Fibroblast of skin of left biceps (primary cell): Measurements from ENCODE around the gene STARD5.
"Not testable (repeated sequence)": the region's sequence is repeated elsewhere in the genome, so short reads cannot be mapped to it uniquely, and the experiment has no call there.

Experiments used
- DNase-seq, 2 experiments: peaks; one replicate each; pipeline ENCODE4 v3.0.0-alpha.2; 2013; ENCODE audit warnings: low read depth in 2 of 2

STARD5 gene

DNA sequence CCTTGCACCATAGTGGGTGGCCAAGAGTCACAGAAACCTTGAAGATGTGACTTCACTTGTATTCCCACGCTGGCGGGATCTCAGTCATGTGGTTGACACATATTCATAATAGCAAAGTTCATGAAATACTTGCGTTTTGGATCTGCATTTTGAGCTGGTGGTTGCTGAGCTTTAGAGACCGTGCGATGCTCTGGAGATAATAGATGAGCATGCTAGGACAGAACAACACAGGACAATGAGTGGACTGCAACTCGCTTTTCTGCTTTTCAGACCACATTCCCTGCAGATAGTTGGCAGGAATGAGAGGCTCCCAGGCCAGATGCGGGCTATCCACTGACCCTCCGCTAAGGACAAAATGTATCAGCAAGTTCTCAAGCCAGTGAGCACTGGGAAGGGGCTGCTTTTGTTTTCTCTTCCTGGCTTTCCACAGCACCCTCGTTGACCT lies 13.8 kb upstream of the STARD5 start:
- DNase-seq: no peak

DNA sequence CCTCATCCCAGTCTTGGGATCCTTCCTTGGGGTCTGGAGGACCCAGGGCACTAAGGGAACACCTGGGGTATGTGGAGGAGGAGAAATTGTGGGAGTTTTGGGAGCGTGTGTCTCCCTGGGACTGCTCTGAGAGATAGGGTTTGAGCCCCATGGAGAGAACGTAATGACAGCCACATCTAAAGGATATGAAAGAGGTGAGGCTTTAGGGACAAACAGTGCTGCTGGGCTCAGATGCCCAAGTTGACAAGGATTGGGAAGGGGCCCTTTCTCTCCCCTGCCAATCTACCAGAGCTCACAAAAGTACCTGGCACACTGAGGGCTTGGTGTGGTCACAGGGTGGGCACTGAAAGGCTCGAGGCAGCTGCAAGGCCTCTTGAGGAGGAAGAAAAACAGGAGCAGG lies 13.3 kb upstream of the STARD5 start:
- DNase-seq: no peak

DNA sequence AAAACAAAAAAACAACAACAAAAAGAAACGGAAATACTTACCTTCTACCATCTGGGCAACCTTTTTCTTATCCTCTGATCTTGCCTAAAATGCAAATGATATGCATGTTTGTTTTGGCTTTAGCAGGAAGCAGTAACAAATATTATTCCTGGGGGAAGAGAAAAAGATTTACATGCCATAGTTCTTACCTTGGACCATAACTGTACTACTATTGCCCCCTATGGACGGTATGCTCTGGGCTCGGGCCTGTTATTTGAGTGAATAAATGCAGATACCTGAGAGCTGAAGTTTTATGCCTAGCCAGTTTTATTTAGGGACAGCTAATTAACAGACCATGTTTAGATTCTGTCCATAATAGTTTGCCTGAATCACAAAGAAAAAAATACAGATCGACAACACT lies 12.6 kb upstream of the STARD5 start:
- no peak for DNase-seq

DNA sequence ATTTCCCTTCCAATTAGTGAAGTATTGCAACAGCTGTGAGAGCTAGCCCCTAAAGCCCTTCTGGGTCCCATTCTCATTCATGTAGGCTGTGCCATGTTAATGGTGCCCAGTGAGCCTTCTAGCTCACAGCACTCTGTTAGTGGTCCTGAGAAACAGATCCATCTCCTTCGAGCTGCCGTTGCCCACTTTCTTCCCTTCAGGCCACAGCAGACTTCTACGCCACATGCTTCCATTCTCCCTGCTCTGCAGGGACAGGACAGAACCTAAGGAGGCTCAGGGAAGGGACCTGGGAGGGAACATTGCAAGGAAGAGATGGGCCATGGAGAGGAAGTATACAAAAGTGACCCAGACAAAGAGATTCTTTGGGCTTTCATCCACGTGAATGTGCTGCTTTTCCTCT lies 11.7 kb upstream of the STARD5 start:
- DNase-seq: no peak

DNA sequence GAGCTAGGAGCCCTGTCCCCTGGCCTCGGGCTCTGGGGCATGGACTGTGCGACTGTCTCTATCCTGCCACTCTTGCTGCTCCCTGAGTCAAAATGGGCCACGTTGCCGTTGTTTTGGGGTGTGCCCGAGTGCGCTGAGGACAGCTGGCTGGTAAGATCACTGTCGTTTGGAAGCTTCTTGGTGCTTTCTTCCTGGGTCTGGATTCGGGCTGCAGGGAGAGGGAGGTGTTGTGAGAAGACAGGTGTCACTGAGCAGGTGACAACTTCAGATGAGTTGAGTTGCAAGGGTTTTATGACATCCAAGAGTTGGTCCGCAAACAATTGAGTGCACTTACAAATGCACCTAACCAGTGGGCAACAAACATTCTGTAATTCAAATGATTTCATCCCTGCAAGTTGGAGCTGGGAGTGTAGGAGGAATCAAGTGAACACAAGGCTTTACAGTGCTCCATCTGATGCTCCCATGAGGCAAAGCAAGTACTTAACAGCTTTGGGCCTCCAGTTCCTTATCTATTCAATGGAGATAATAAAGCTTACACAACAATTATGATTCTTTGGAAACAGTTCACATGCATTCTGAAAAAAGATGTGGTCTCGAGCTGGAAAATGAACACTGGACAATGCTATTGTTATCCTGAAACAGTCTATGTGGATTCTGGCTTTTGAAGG lies 11.0 kb upstream of the STARD5 start:
- DNase-seq: no peak

DNA sequence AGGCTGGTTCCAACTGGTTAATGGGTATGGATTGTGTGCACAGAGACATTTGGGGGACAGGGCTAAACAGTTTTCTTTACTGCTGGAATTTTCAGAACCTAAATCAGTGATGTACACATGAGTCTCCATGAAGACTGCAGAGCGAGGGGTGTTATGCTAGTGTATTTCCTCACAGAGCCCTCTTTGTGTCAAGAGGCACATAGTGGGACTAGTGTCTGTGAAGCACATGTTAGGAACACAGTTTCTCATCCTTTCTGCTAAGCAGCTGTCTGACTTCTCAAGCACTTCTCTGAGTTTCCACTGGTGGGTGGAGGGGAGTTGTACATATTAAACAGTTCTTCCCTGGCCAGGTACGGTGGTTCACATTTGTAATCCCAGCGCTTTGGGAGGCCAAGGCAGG lies 9.4 kb upstream of the STARD5 start:
- DNase-seq: no peak

DNA sequence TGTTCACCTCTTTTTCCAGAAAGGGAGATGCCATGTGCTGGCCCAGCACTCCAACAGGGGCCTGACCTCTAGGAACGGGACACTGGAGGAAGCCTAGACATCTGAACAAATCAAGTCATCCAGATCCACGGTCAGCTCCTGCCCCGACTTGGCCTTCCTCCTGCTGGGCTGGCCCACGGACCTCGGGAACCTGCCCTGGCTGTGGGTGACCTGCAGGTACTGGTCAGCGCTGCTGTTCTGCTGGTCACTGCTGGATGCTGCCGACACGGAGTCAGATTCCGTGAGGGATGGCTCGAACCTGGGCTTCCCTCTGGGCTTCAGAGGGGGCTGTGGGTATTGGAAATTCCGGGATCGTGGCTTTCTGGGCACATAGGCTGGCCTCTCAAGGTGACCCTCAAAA lies 8.4 kb upstream of the STARD5 start:
- no peak for DNase-seq

DNA sequence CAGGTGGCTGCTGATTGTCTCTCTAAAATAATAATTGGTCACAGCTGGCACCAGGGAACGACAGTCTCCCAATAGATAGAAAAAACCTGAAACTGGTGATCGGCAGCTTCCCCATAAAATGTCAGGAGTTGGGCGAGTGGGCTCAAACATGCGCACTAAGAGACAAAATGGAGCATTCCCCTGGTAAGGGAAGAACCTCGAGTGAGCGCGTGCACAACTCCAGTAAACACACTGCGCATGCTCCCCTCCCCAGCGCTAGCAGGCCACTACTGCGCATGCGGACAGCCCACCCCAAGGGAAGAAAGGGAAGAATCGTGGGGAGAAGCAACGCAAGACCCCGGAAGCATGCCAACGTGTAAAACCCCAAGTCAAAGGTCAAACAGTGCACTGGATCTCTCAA lies 7.7 kb upstream of the STARD5 start:
- DNase-seq: no peak

DNA sequence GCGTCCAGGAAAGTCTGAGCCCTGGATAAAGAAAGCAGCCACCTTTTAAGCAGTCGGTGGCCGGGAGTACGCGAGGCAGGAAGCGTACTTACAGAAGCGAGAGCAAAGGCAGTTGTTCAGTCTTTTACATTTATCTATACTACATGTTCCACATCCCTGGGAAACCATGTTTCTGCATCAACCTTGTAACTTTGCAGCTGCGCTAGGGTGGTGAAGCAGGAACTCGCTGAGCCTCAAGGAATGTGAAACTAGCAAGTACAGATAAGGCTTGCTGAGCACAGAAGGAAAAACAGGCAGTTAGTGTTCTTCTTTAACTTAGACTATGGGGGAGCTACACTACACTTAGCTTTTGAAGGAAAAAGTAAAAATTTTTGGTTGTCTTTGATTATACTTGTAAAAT lies 7.2 kb upstream of the STARD5 start:
- DNase-seq: not testable (repeated sequence)

DNA sequence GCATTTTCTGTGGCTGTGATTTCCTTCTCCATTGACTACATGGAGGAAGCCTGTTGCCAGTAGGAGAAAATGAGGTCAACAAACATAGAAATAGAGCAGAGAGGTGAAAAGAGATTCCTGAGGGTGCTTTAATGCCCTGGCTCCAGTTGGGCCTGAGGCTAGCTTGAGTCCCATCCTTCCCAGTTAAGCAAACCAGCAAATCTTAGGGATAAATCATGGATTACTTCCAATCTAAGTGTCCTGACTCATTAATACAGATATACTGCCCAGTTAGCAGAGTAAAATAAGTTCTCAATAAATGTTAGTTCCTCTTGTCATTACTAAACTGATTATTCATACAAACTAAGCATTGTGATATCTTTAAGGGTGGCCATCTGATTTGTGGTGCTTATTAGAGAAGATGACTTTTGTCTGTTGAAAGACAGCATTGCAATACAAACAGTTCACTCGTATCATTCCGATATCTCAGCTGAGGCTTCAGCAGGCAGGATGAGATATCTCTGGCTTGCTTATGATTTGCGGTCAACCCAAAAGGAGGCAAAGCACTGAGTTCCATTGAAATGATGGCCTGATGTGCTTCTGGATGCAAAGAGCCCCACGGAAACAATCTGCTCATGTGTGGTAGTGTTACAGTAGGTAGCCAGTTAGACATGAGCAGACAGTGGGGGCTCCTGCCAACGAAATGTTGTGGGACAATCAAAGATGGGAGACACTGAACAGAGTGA lies 6.6 kb upstream of the STARD5 start:
- no peak for DNase-seq

DNA sequence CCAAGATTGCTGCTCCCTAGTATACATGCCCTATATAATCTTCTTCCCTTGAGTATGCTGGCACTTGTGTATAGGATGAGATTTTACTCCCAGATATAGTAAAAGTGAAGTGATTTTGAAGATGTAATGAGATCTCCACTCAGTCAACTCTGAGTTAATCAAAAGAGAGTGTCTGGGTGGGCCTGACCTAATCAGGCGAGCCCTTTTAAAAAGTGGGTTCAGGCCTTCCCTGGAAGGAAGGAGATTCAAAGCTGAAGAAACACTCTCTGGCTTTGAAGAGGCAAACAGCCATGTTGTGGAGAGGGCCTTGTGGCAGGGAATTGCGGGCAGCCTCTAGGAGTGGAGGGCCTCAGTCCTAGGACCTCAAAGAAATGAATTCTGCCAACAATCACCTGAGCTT lies 5.5 kb upstream of the STARD5 start:
- no peak for DNase-seq

DNA sequence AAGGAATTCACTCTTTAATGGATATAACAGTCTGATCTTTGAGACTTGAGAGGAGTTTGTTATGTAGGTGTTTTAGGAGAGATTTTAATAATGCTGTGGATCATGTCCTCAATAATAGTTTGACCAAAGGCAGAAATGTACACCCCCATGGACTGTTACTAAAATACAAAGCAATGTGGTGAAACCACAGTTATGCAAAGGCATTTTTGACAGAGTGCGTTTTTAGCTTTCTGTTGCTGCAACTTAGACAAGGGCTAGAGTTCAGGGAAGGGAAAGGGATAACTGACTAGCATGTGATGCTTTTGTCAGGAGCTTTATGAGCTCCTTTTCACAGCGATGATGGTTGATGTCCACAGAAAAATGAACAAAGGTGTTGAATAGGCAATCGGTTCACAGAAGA lies 3.6 kb upstream of the STARD5 start:
- peak; percentile 73 to 76 for DNase-seq

DNA sequence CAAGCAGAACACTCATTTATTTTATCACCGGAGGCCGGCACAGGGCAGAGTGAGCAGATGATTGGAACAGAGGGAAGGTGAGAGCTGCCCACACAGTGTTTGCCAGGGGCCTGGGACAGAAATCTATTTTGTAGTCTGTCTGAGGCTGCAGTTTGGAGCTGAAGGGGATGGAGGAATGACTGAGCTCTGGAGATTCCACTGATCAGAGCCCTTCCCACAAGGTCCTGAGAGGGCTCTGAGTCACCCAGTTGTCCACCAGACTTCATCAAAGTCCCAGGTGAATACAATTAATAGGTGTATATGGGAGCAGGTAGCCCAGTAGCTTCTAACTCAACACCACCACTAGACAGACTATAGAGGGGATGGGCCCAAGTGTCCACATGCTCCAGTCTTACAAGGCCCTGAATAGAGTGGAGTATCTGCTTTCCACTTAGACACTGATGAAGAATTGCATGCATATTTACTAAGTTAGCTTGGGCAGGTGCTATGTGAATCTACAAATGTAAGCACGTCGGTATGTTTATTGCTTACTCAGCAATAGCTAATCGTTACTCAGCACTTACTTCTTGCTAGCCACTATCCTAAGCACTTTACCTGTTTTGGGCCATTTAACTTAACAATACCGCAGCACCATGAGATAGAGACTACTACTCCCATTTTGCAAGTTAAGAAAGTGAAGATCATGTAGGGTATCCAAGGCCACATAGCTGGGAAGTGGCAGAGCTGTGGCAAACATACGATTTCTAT lies 2.7 kb upstream of the STARD5 start:
- DNase-seq: no peak

DNA sequence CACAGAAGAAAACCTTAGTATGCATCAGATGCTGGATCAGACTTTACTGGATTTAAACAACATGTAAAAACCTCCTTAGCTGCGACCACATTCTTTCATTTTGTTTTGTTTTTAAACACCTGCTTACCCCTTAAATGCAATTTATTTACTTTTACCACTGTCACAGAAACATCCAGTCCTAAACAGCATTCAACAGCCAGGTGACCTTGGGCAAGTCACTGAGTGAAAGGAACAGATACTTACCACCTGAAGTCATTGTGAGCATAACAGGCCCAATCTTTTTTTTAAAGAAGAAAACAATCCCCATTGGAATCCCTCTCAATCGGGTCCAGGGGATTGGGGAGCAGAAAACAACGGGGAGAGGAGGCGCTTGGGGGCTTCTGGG lies 390 bp downstream of the STARD5 start:
- DNase-seq: no peak

DNA sequence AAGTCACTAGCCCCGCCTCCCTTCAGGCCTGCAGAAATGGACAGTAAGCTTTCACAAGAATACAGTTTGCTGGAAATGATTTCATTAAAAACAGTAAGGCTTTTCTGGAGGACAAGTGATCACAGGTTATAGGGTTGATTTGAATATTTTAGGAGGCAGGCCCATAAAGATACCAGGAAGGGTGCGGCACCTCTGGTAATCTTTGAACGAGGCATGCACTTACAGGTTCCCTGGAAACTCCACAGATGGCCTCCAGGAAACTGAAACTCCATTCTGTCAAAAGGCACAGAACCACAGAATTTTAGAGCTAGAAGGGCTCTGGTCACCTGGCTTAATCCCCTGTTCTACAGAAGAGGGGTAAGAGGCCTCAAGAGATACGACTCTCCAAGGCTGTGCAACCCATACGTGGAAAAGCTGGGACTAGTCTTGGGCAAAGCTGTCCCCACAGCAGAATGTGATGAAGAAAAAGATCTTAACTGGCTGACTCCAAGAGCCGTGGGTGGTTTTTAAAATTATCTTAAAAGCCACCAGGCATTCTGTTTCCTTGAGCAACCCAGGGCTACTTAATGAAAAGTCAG lies 1.2 kb downstream of the STARD5 start:
- DNase-seq: no peak

DNA sequence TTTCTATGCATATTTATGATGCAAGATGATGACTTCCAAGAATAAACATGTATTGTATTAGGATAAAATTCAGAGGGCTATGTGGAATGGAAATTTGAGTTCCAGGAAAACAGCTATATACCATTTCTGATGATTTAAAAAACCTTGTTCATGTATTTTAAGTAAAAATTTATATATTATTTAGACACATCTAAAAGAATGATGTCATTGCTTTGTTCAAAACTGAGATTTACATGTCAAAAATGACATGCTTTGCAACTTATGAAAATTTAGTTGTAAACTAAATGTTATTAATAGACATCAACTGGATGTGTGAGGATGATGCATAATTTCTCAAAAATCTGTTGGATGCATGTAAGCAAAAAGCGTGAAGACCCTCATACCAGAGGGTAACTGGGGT lies 2.3 kb downstream of the STARD5 start:
- no peak for DNase-seq

DNA sequence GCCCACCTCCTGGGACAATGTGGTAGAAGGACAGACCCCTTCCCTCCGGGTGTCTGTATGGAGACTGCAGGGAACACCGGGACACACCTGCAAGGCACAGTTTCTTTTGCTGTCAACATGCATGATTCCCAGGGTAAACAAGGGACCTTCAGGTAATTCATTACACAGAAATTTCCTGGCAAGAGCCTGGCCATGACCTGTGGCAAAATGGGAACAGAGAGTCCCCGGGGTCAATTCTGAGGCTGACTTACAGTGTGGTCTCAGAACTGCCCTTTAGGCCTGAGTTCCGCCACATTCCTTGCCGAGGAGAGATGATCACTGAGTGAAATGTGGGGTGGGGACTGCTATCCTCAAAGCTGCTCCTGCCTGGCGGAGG lies 6.3 kb downstream of the STARD5 start:
- no peak for DNase-seq

DNA sequence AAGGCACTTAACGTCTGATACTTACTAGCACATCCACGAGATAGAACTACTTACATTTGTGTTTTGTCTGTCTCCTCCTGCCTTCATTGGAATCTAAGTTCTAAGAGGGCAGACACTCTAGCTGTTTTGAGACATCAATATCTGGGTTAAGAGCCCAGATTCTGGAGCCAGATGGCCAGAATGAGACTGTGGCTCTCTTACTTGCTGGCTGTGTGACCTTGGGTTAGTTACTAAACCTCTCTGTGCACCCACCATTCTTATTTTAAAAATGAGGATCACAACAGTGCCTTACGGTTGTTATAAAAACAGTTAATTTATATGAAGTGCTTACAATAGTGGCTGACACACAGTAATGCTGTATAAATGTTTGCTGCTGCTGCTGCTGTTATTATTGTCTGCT lies 7.7 kb downstream of the STARD5 start:
- DNase-seq: no peak

DNA sequence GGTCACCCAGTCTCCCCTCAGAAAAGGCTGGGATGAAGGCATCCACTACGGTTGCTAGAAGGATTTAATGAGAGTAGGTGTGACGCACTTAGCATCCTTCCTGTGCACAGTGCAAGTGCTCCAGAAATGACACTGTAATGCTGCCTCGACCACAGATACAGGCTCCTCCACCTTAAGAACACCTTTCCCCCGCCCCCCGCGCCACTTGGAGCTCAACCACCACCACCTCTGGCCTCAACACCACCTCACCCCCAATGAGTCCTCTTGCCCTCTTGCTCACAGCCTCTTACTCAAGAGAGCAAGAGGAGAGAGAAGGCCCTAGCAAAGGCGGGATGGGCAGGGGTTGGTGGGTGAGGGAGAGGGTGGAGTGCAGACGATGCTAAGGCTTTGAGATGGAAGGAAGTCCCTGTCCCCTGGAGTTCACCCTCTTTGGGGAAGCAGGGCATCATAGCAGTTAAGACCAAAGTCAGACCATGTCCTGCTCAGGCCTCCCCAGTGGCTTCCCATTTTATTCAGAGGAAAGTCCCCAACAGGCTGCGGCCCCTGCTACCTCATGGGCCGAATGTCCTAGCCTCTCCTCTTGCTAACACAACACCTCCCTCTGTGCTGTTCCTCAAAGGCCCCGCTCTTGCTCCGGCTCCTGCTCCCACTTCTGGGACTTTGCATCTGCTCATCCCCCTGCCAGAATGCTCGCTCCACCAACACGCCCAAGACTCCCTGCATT lies 8.3 kb downstream of the STARD5 start:
- DNase-seq: no peak

DNA sequence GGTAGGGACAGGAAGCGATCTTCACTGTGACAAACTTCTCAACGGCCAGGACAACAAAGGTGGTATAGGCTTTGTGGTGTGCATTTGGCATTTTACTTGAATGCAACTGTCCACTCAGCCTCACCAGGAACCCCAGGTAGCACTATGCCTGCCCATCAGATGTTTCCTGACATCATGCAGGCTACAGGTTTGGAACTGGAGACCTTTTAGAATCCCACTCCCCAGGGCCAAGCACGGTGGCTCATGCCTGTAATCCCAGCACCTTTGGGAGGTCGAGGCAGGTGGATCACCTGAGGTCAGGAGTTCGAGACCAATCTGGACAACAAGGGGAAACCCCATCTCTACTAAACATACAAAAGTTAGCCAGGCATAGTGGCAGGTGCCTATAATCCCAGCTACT lies 9.6 kb downstream of the STARD5 start:
- no peak for DNase-seq

DNA sequence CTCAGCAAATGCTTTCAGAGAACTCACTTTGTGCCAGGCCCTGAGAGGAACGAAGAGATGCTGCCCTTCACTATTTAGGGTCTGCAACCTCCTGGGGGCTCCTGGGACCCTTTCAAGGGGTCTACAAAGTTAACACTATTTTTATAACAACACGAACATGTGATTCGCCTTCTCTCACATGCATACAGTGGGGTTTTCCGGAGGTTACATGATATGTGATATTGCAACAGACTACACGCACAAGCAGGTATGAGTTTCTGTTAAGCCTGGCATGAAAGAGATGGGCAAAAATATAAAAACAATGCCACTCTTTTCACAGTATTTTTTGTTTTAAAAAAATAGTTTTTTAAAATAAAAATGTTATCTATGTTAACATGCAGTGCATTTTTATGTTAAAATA lies 10.3 kb downstream of the STARD5 start:
- DNase-seq: no peak
